Colonic mucosa (tissue), 4 donors: ENCODE data around the gene IBTK. TPM values are rescaled to one million over a fixed set of nuclear protein-coding genes. Genes with fewer than 3 reads are reported as not detected.
"Not testable (repeated sequence)": the region's sequence is repeated elsewhere in the genome, so short reads cannot be mapped to it uniquely, and the experiment has no call there.

Experiments used
- DNase-seq: peaks from one replicate; pipeline ENCODE4 v3.0.0-alpha.2; 2020
- H3K27ac ChIP-seq: fragments of 200-600 bp; one replicate; pipeline ENCODE4 v1.8.0; 2021
- H3K27me3 ChIP-seq: fragments of 200-600 bp; one replicate; pipeline ENCODE4 v1.8.0; 2021
- H3K36me3 ChIP-seq: fragments of 200-600 bp; one replicate; pipeline ENCODE4 v1.8.0; 2021
- H3K4me1 ChIP-seq: fragments of 200-600 bp; one replicate; pipeline ENCODE4 v1.8.0; 2021; ENCODE audit warnings: mild to moderate bottlenecking
- H3K4me3 ChIP-seq: fragments of 200-600 bp; one replicate; pipeline ENCODE4 v1.8.0; 2021
- H3K9ac ChIP-seq, 2 donors: one replicate each; pipeline ENCODE4 v1.7.0; 2013; ENCODE audit warnings: control low read depth in 2 of 2, low read depth in 2 of 2, low read length in 2 of 2
- H3K9me3 ChIP-seq: fragments of 200-600 bp; one replicate; pipeline ENCODE4 v1.8.0; 2021
- CTCF ChIP-seq: fragments of 200-600 bp; IDR thresholded peaks from one replicate; pipeline ENCODE4 v1.8.0; 2022; ENCODE audit warnings: antibody characterized with exemption, mild to moderate bottlenecking
- intact Hi-C: fragments of 100-400 bp; cut with DNase I; formaldehyde crosslinking; loops from one replicate; pipeline ENCODE4 v1.14.1; 2022
- total RNA-seq, 2 donors: library from RNA; stranded (reverse); fragmentation: NEBNext Ultra II Directional in 1 of 2; extraction: Animal tissue kit (Norgen Biotek cat#: 25700) in 1 of 2; gene quantifications; one replicate each; pipeline ENCODE4 v1.2.1, GENCODE V29; 2021
- donor health status: healthy.
- donor health status: DM: no; HTN: no; CAD: no.
- donor health status: DM: no; HTN: no; CAD: no.

The IBTK gene, protein sequence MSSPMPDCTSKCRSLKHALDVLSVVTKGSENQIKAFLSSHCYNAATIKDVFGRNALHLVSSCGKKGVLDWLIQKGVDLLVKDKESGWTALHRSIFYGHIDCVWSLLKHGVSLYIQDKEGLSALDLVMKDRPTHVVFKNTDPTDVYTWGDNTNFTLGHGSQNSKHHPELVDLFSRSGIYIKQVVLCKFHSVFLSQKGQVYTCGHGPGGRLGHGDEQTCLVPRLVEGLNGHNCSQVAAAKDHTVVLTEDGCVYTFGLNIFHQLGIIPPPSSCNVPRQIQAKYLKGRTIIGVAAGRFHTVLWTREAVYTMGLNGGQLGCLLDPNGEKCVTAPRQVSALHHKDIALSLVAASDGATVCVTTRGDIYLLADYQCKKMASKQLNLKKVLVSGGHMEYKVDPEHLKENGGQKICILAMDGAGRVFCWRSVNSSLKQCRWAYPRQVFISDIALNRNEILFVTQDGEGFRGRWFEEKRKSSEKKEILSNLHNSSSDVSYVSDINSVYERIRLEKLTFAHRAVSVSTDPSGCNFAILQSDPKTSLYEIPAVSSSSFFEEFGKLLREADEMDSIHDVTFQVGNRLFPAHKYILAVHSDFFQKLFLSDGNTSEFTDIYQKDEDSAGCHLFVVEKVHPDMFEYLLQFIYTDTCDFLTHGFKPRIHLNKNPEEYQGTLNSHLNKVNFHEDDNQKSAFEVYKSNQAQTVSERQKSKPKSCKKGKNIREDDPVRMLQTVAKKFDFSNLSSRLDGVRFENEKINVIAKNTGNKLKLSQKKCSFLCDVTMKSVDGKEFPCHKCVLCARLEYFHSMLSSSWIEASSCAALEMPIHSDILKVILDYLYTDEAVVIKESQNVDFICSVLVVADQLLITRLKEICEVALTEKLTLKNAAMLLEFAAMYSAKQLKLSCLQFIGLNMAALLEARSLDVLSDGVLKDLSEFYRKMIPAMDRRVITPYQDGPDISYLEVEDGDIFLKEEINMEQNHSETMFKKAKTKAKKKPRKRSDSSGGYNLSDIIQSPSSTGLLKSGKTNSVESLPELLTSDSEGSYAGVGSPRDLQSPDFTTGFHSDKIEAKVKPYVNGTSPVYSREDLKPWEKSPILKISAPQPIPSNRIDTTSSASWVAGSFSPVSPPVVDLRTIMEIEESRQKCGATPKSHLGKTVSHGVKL (N-terminal part only)
- 10 to 100 TPM; 37.5 to 39.8 TPM for total RNA-seq

DNA sequence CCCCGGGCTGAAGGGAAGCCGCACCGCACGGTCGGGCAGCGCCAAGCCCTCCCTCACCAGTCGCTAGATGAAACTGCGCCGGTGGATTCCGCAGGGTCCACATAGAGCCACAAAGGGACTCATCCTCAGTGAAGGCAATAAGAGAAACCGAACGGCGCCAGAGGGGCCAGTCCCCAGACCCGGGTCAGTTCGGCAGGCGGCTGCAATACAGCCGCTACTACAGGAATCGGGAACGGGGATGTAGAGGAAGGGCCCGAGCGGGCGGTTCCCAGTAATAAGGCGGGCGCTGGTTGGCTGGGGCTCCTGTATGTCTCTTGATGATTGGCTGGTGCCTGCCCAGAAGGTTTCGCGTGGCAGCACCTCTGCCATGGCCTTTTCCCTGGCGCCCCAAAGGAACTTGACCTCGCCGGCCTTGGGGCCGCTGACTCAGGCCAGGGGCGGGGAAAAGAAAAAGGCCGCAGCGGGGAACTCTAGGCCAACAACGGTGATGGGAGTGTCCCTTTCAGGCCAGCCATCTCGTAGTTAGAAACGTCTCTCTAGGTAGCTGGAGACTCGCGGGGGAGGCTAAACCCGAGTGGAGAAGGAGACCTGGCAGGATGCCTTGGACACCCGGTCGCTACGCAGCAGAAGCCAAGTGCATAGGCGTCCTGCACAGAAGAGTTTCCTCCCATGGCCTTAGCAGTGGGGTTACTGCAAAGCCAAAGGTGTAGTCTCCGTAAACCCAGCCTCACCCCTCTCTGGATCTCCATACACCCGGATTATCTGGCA, at the start of gene IBTK:
Gene IBTK (minus strand): TSS at position 240 of the 768 bp plus-strand sequence. CDS start 7,258 bp downstream, outside the sequence.
- TF ChIP-seq CTCF, result no peak
- peak within 1 kb of the TSS; percentile 81 to 87 for H3K9ac ChIP-seq
- intact Hi-C loops, result no loop called here

DNA sequence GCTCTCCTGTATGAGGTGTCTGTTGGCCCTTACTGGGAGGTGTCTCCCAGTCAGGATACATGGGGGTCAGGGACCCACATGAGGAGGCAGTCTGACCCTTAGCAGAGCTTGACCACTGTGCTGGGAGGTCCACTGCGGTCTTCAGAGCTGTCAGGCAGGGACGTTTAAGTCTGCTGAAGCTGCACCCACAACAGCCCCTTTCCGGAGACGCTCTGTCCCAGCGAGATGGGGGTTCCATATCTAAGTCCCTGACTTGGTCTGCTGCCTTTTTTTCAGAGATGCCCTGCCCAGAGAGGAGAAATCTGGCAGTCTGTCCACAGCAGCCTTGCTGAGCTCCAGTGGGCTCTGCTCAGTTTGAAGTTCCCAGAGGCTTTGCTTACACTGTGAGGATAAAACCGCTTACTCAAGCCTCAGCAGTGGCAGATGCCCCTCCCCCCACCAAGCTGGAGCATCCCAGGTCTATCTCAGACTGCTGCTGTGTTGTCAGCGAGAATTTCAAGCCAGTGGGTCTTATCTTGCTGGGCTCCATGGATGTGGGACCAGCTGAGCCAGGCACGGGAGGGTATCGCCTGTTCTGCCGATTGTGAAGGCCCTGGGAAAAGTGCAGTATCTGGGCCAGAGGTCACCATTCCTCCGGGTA, 36.3 kb upstream of the IBTK start:
- TF ChIP-seq CTCF, result no peak
- no peaks in the 10 kb centered on the region for H3K4me1 ChIP-seq
- DNase-seq, result no peak
- H3K4me3 ChIP-seq, result no peak overlapping the region
- intact Hi-C loops, result no loop called here
- H3K27ac ChIP-seq, result no peak overlapping the region
- H3K36me3 ChIP-seq, result no peaks in the 10 kb centered on the region
- no peaks in the 10 kb centered on the region for H3K9me3 ChIP-seq
- H3K27me3 ChIP-seq, result no peaks in the 10 kb centered on the region
- H3K9ac ChIP-seq, result no peak overlapping the region

More for the DNA sequence above, at the start of gene IBTK:
- Histone ChIP-seq H3K4me1 (no peaks in the 10 kb centered on the region), H3K36me3 (no peaks in the 10 kb centered on the region), H3K9me3 (no peaks in the 10 kb centered on the region), H3K27me3 (no peaks in the 10 kb centered on the region), H3K27ac (peak within 1 kb of the TSS; percentile 89), H3K4me3 (peak within 1 kb of the TSS; percentile 67)
- peak; percentile 96 for DNase-seq

DNA sequence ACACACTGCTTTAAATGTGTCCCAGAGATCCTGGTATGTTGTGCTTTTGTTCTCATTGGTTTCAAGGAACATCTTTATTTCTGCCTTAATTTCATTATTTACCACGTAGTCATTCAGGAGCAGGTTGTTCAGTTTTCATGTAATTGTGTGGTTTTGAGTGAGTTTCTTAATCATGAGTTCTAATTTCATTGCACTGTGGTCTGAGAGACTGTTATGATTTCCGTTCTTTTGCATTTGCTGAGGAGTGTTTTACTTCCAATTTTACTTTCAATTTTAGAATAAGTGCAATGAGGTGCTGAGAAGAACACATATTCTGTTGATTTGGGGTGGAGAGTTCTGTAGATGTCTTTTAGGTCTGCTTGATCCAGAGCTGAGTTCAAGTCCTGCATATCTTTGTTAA, 34.0 kb upstream of the IBTK start:
- DNase-seq, intact Hi-C loops, H3K4me3 ChIP-seq, H3K36me3 ChIP-seq, H3K27me3 ChIP-seq, H3K4me1 ChIP-seq, H3K27ac ChIP-seq, H3K9me3 ChIP-seq, H3K9ac ChIP-seq: not testable (repeated sequence)

- no peaks in the 10 kb centered on the region for H3K9me3 ChIP-seq
- no peaks in the 10 kb centered on the region for H3K4me1 ChIP-seq
- H3K36me3 ChIP-seq, result no peaks in the 10 kb centered on the region
- no peak overlapping the region for H3K4me3 ChIP-seq
- no peaks in the 10 kb centered on the region for H3K27me3 ChIP-seq
- H3K27ac ChIP-seq, result no peak overlapping the region
- intact Hi-C loops, result no loop called here
- no peak overlapping the region for H3K9ac ChIP-seq
- TF ChIP-seq CTCF, result no peak
- DNase-seq, result no peak
Observed at GRCh38 chr6:82277686-82278085, 30.1 kb upstream of the IBTK start.

GRCh38 chr6:82275686-82276085, 28.1 kb upstream of the IBTK start:
- no peak for DNase-seq
- Histone ChIP-seq H3K27ac (no peak overlapping the region), H3K4me3 (no peak overlapping the region), H3K36me3 (no peaks in the 10 kb centered on the region), H3K9me3 (no peaks in the 10 kb centered on the region), H3K9ac (no peak overlapping the region), H3K27me3 (no peaks in the 10 kb centered on the region), H3K4me1 (no peaks in the 10 kb centered on the region)
- intact Hi-C loops, result no loop called here
- no peak for TF ChIP-seq CTCF
